Common myeloid progenitor, CD34-positive (primary cell): Measurements from ENCODE around the gene UPK2.
"Not testable (repeated sequence)": the region's sequence is repeated elsewhere in the genome, so short reads cannot be mapped to it uniquely, and the experiment has no call there.

ENCODE experiments used
- CTCF ChIA-PET: fragments of 350-600 bp; sonication (Branson Sonifier 250); formaldehyde crosslinking; loops from one replicate; lab custom pipeline; 2021; ENCODE audit warnings: antibody characterized with exemption; lab: Charles Lee
- POLR2A ChIA-PET: fragments of 350-600 bp; sonication (Branson Sonifier 250); formaldehyde crosslinking; loops from one replicate; lab custom pipeline; 2021; ENCODE audit warnings: antibody characterized with exemption; lab: Charles Lee
- DNase-seq, 3 donors: peaks; one replicate each; pipeline versions ENCODE4 v3.0.0 to v3.0.0-alpha.2; 2013
- H3K27ac ChIP-seq, 2 experiments: 1 replicate in 1 of 2; 2 replicates in 1 of 2; pipeline ENCODE4 v1.7.0; 2013; ENCODE audit warnings: inconsistent platforms in 2 of 2, low read length in 2 of 2, mild to moderate bottlenecking in 2 of 2, low read depth in 1 of 2, moderate library complexity in 1 of 2; ENCODE audit not compliant: severe bottlenecking in 2 of 2, insufficient read depth in 1 of 2, poor library complexity in 1 of 2
- H3K27me3 ChIP-seq, 5 experiments: replicated peaks in 2 of 5; 1 replicate in 3 of 5; 2 replicates in 2 of 5; pipeline versions ENCODE4 v1.6.1 to v1.7.0; 2013; ENCODE audit warnings: low read length in 4 of 5, mild to moderate bottlenecking in 2 of 5, moderate library complexity in 2 of 5, inconsistent platforms in 1 of 5; ENCODE audit not compliant: insufficient read depth in 5 of 5, control insufficient read depth in 4 of 5
- H3K36me3 ChIP-seq, 4 experiments: 1 replicate in 2 of 4; 2 replicates in 2 of 4; pipeline versions ENCODE4 v1.6.1 to v1.7.0; 2013; ENCODE audit warnings: low read length in 3 of 4, control low read depth in 1 of 4, mild to moderate bottlenecking in 1 of 4; ENCODE audit not compliant: control insufficient read depth in 4 of 4, insufficient read depth in 4 of 4
- H3K4me1 ChIP-seq, 4 experiments: 1 replicate in 3 of 4; 2 replicates in 1 of 4; pipeline versions ENCODE4 v1.6.1 to v1.7.1; 2013; ENCODE audit warnings: low read length in 3 of 4, mild to moderate bottlenecking in 3 of 4, control low read depth in 1 of 4, inconsistent platforms in 1 of 4, moderate library complexity in 1 of 4; ENCODE audit not compliant: control insufficient read depth in 4 of 4, insufficient read depth in 4 of 4; ENCODE audit errors: control extremely low read depth in 1 of 4
- H3K4me3 ChIP-seq, 7 experiments: 1 replicate in 4 of 7; 2 replicates in 3 of 7; pipeline versions ENCODE4 v1.5.1 to v1.7.0; 2013; ENCODE audit warnings: mild to moderate bottlenecking in 7 of 7, low read length in 6 of 7, moderate library complexity in 6 of 7, inconsistent platforms in 2 of 7, low read depth in 2 of 7, control low read depth in 1 of 7; ENCODE audit not compliant: insufficient read depth in 4 of 7, control insufficient read depth in 1 of 7; ENCODE audit errors: extremely low read depth in 1 of 7
- H3K9me3 ChIP-seq, 5 experiments: 1 replicate in 4 of 5; 2 replicates in 1 of 5; pipeline versions ENCODE4 v1.6.1 to v1.7.1; 2013; ENCODE audit warnings: low read length in 4 of 5, mild to moderate bottlenecking in 2 of 5, inconsistent platforms in 1 of 5, low read depth in 1 of 5, moderate library complexity in 1 of 5; ENCODE audit not compliant: control insufficient read depth in 4 of 5, insufficient read depth in 2 of 5; ENCODE audit errors: control extremely low read depth in 1 of 5
- WGBS: methylation state at CpG from one replicate; pipeline ENCODE4 v1.1.5; 2013; ENCODE audit not compliant: insufficient coverage; 5-methylcytosine and 5-hydroxymethylcytosine counted together

UPK2 gene

DNA sequence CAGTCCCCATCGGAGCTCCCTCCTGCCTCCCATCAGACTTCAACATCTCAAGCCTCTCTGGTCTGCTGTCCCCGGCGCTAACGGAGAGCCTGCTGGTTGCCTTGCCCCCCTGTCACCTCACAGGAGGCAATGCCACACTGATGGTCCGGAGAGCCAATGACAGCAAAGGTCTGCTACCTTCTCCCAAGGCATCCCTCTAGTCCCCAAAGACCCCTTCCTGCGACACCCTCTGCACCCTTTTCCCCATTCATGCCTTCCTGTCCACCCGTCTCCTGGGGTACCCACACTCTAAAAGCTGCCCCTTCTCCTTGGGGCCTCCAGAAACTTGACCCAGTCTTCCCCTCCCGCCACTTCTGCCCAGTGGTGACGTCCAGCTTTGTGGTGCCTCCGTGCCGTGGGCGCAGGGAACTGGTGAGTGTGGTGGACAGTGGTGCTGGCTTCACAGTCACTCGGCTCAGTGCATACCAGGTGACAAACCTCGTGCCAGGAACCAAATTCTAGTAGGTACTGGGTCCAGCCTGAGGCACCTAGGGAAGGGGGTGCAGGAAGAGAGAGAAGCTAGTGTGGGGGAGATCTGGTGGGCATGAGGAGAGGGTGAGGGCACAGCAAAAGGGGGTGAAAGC, 860 bp downstream of the UPK2 start:
- POLR2A ChIA-PET, result no interaction called here
- Histone ChIP-seq H3K27me3 (no peaks in the 10 kb centered on the region), H3K4me1 (no peaks in the 10 kb centered on the region), H3K27ac (no peak overlapping the region), H3K4me3 (no peak overlapping the region), H3K36me3 (no peaks in the 10 kb centered on the region), H3K9me3 (no peaks in the 10 kb centered on the region)
- CTCF ChIA-PET, result interaction anchor here (0.7 to 4.8 kb wide), 19 partner anchors 10 to 293 kb away, joined by 3 to 48 read pairs (median 5); partner anchors contain the start of genes BCL9L and TREH
- WGBS, result 59% methylated on average over 12 of the region's 14 CpGs
- no peak for DNase-seq

DNA sequence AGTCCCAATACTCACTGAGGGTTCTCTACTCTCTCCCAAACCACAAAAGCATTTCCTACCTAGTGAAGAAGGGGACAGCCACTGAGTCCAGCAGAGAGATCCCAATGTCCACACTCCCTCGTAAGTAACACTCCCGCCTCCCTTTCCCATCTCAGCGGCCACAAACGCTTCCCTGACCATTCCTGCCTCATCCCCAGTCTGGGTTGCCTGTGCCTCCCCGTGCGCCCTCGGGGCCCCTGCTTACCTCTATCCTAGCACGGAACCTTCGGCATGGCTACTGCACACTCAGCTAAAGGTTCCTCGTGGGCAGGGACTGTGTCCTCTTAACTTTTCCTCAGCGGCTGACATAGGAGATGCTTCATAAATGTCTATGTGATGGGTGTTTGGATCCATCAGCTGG, 1.5 kb downstream of the UPK2 start:
- Histone ChIP-seq H3K36me3 (no peaks in the 10 kb centered on the region), H3K9me3 (no peaks in the 10 kb centered on the region), H3K4me1 (no peaks in the 10 kb centered on the region), H3K27ac (no peak overlapping the region), H3K27me3 (no peaks in the 10 kb centered on the region), H3K4me3 (no peak overlapping the region)
- DNase-seq, result no peak
- ChIA-PET CTCF (interaction anchor here (0.7 to 4.8 kb wide), 18 partner anchors 9 to 294 kb away, joined by 3 to 48 read pairs (median 5); partner anchors contain the start of gene BCL9L), POLR2A (no interaction called here)
- WGBS, result 94% methylated on average over 10 of the region's 11 CpGs

DNA sequence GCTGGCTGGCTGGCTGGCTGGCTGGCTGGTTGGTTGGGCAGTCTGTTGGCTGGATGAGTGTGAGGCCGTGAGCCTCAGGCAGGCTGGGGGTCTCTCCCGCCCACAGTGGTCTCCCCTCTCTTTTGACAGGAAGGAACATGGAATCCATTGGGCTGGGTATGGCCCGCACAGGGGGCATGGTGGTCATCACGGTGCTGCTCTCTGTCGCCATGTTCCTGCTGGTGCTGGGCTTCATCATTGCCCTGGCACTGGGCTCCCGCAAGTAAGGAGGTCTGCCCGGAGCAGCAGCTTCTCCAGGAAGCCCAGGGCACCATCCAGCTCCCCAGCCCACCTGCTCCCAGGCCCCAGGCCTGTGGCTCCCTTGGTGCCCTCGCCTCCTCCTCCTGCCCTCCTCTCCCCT, 1.9 kb downstream of the UPK2 start:
- Histone ChIP-seq H3K27me3 (no peaks in the 10 kb centered on the region), H3K36me3 (no peaks in the 10 kb centered on the region), H3K9me3 (no peaks in the 10 kb centered on the region), H3K27ac (no peak overlapping the region), H3K4me3 (no peak overlapping the region), H3K4me1 (no peaks in the 10 kb centered on the region)
- no peak for DNase-seq
- 96% methylated on average over 7 of the region's 8 CpGs for WGBS
- ChIA-PET CTCF (interaction anchor here (0.7 to 4.8 kb wide), 12 partner anchors 10 to 269 kb away, joined by 3 to 48 read pairs (median 6); partner anchors contain the start of genes BCL9L and CXCR5), POLR2A (no interaction called here)

DNA sequence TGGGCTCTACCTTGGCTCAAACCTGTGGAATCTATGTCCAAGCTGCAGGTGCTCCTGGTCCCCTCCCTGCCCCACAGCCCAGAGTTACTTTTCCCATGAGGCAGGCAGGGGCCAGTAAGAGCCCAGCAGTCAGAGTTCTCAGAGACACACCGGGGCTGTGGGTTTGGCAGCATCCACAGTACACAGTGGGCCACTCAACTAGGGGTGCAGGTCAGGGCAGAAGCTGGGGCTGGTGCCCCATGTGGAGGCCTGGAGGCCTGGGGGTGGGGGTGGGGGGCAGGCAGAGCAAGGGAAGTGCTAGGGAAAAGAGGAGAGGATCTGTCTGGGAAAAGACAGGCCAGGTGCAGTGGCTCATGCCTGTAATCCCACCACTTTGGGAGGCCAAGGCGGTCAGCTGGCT, 2.5 kb downstream of the UPK2 start:
- no peaks in the 10 kb centered on the region for H3K27me3 ChIP-seq
- no peak for DNase-seq
- ChIA-PET CTCF (interaction anchor here (0.7 to 4.8 kb wide), 9 partner anchors 10 to 270 kb away, joined by 3 to 48 read pairs (median 5); partner anchors contain the start of gene CXCR5), POLR2A (no interaction called here)
- H3K36me3 ChIP-seq, result no peaks in the 10 kb centered on the region
- H3K4me1 ChIP-seq, result no peaks in the 10 kb centered on the region
- no peak overlapping the region for H3K27ac ChIP-seq
- no peaks in the 10 kb centered on the region for H3K9me3 ChIP-seq
- WGBS, result 100% methylated on average over 1 of the region's 2 CpGs
- H3K4me3 ChIP-seq, result no peak overlapping the region

DNA sequence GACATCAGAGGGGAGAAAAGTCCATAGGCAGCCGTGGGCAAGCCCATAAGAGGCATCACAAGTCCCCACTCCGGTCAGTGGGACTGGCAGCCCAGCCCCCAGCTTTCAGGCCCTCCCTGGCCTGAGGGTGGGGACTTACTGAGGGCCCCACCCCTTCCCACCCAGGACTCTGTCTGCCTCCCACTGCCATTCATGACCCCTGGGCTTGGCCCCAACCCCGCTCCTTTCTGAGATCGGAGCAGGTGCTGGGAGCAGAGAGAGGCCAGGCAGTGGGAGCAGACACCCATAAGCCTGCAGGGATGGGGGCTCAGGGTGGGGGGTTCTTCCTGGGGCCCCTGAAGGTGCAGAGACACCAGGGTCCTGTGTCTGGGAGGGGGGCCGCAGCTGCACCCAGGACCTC, 5.1 kb downstream of the UPK2 start:
- POLR2A ChIA-PET, result no interaction called here
- CTCF ChIA-PET, result interaction anchor here (1.0 to 2.5 kb wide), 3 partner anchors 12 to 37 kb away, joined by 3 to 5 read pairs (median 3); no protein-coding TSS in a partner anchor
- Histone ChIP-seq H3K27me3 (no peaks in the 10 kb centered on the region), H3K4me3 (no peak overlapping the region), H3K4me1 (no peaks in the 10 kb centered on the region), H3K27ac (no peak overlapping the region), H3K9me3 (no peaks in the 10 kb centered on the region), H3K36me3 (no peaks in the 10 kb centered on the region)
- 96% methylated on average over 4 of the region's 5 CpGs for WGBS
- DNase-seq, result no peak

DNA sequence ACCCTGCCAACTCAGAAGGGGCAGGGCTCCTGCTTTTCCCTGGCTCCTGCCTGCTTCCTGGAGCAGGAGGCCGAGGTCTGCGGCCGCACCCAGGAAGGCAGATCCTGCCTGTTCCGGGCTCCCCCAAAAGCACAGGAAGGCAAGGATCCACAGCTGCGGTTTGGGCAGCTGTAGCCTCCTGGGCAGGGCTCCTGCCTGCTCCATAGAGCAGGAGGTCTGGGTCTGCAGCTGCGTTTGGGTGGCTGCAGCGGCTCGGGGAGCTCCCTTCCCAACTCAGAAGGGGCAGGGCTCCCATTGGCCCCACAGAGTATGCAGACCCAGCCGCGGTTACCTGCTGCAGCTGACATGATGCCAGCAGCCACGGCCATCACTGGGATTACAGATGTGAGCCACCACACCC, 5.5 kb downstream of the UPK2 start:
- Histone ChIP-seq H3K4me1 (no peaks in the 10 kb centered on the region), H3K4me3 (no peak overlapping the region), H3K27me3 (no peaks in the 10 kb centered on the region), H3K27ac (no peak overlapping the region), H3K36me3 (no peaks in the 10 kb centered on the region), H3K9me3 (no peaks in the 10 kb centered on the region)
- ChIA-PET CTCF (interaction anchor here (0.6 to 2.5 kb wide), 5 partner anchors 9 to 37 kb away, joined by 3 to 5 read pairs (median 3); no protein-coding TSS in a partner anchor), POLR2A (no interaction called here)
- DNase-seq, result no peak
- 89% methylated on average over 6 of the region's 11 CpGs for WGBS

DNA sequence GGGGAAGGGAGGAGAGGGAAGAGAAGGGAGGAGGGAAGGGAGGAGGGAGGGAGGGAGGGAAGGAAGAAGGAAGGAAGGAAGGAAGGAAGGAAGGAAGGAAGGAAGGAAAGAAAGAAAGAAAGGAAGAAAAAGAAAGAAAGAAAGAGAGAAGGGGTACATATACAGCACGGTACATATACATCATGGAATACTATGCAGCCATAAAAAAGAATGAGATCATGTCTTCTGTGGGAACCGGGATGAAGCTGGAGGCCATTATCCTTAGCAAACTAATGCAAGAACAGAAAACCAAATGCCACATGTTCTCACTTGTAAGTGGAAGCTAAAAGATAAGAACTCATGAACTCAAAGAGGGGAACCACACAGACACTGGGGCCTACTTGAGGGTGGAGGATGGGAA, 13.4 kb downstream of the UPK2 start:
- peaks cover 0 to 14% (median 4%) of the 10 kb centered on the region in 5 experiments for H3K27me3 ChIP-seq
- H3K27ac ChIP-seq, H3K4me3 ChIP-seq, H3K9me3 ChIP-seq, H3K4me1 ChIP-seq, POLR2A ChIA-PET, H3K36me3 ChIP-seq, DNase-seq: not testable (repeated sequence)
- WGBS, result 100% methylated on average over 1 of the region's 2 CpGs
- CTCF ChIA-PET, result interaction anchor here (1.1 to 3.3 kb wide), 2 partner anchors 10 to 40 kb away, joined by 3 to 12 read pairs; no protein-coding TSS in a partner anchor
